ENCODE results near the gene LPIN1. TPM values are rescaled to one million over a fixed set of nuclear protein-coding genes. Genes with fewer than 3 reads are reported as not detected.

The LPIN1 gene
- polyA plus RNA-seq, 2 donors: 25.5 to 65.4 TPM

DNA sequence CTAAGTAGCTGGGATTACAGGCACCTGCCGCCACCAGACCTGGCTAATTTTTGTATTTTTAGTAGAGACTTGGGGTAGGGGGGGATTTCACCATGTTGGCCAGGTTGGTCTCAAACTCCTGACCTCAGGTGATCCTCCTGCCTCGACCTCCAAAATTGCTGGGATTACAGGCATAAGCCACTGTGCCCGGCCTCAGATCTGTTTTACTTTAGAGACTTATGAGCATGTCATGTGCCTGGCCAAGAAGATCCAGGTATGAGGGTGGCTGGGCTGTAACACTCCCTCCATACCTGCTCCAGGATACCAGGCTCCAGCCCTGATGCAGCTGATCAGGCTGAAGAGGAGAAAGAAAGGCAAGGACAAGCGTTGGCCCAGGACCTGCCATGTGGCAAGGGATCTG is 125.0 kb downstream of the LPIN1 start:
- Histone ChIP-seq H3K27ac (ENCODE audit: low read depth in 2 of 2, low read length in 1 of 2) (no peak overlapping the region), H3K27me3 (ENCODE audit: control insufficient read depth in 1 of 2, insufficient read depth in 2 of 2, low read length in 2 of 2) (no peaks in the 10 kb centered on the region), H3K4me3 (ENCODE audit: low read depth in 1 of 2, low read length in 2 of 2) (no peak overlapping the region), H3K4me1 (ENCODE audit: control insufficient read depth in 2 of 2, insufficient read depth in 2 of 2, low read length in 1 of 2) (peaks cover 0 to 3% of the 10 kb centered on the region in 2 donors), H3K36me3 (ENCODE audit: control insufficient read depth in 2 of 2, insufficient read depth in 2 of 2, low read length in 1 of 2) (no peaks in the 10 kb centered on the region), H3K9me3 (ENCODE audit: control insufficient read depth in 2 of 2, insufficient read depth in 1 of 2, low read depth in 1 of 2, low read length in 1 of 2) (peaks cover 0 to 3% of the 10 kb centered on the region in 2 donors)
- 89 to 96% methylated on average over 4 of the region's 4 CpGs for WGBS, 2 donors

- peaks cover 0 to 3% of the 10 kb centered on the region in 2 donors for H3K4me1 ChIP-seq (ENCODE audit: control insufficient read depth in 2 of 2, insufficient read depth in 2 of 2, low read length in 1 of 2)
- no peak overlapping the region for H3K27ac ChIP-seq (ENCODE audit: low read depth in 2 of 2, low read length in 1 of 2)
- no peak overlapping the region for H3K4me3 ChIP-seq (ENCODE audit: low read depth in 1 of 2, low read length in 2 of 2)
- peaks cover 0 to 3% of the 10 kb centered on the region in 2 donors for H3K9me3 ChIP-seq (ENCODE audit: control insufficient read depth in 2 of 2, insufficient read depth in 1 of 2, low read depth in 1 of 2, low read length in 1 of 2)
- 39 to 42% methylated on average over 5 of the region's 5 CpGs for WGBS, 2 donors
- no peaks in the 10 kb centered on the region for H3K27me3 ChIP-seq (ENCODE audit: control insufficient read depth in 1 of 2, insufficient read depth in 2 of 2, low read length in 2 of 2)
- no peaks in the 10 kb centered on the region for H3K36me3 ChIP-seq (ENCODE audit: control insufficient read depth in 2 of 2, insufficient read depth in 2 of 2, low read length in 1 of 2)
Observed at GRCh38 chr2:11872247-11872947, 126.0 kb downstream of the LPIN1 start.

GRCh38 chr2:11872948-11873269 is 126.5 kb downstream of the LPIN1 start:
- WGBS, 2 donors: 61 to 81% methylated on average over 2 of the region's 2 CpGs
- Histone ChIP-seq H3K27me3 (ENCODE audit: control insufficient read depth in 1 of 2, insufficient read depth in 2 of 2, low read length in 2 of 2) (no peaks in the 10 kb centered on the region), H3K9me3 (ENCODE audit: control insufficient read depth in 2 of 2, insufficient read depth in 1 of 2, low read depth in 1 of 2, low read length in 1 of 2) (peaks cover 0 to 2% of the 10 kb centered on the region in 2 donors), H3K4me1 (ENCODE audit: control insufficient read depth in 2 of 2, insufficient read depth in 2 of 2, low read length in 1 of 2) (peaks cover 0 to 2% of the 10 kb centered on the region in 2 donors), H3K4me3 (ENCODE audit: low read depth in 1 of 2, low read length in 2 of 2) (no peak overlapping the region), H3K36me3 (ENCODE audit: control insufficient read depth in 2 of 2, insufficient read depth in 2 of 2, low read length in 1 of 2) (no peaks in the 10 kb centered on the region), H3K27ac (ENCODE audit: low read depth in 2 of 2, low read length in 1 of 2) (no peak overlapping the region)

DNA sequence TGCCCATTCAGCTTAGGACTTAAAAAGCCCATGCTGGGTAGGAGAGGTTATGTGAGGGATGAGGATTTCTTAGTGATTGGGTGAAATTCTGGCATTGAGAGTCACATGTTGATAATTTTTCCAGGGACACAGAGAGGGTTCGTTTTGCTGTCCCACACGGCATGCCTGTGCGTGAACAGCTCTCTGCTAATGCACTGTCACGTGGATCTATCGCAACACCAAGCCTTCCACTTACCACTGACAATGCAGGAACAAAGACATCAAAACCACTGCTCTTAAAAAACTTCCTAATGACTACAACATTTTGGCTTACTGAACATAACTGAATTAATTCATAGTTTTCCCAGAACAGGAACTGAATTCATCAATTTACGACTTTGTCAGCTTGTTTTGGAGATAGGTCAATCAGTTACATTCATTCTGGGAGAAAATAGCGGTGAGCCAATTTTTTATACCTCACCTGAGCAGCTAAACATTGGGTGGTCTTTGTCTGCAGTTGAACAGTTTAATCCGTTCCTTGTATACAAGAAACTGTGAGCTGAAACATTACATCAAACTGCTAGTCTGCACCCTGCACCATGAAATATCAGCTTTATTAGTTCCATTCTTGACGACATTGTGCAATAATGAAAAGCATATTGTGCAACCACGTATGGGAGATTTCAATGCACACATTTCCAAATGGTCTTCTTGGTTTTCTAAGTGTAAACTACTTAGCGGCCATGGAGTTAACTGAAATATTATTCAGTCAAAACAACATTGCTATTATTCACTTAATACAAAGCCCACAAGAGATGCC is 127.1 kb downstream of the LPIN1 start:
- Histone ChIP-seq H3K27me3 (ENCODE audit: control insufficient read depth in 1 of 2, insufficient read depth in 2 of 2, low read length in 2 of 2) (no peaks in the 10 kb centered on the region), H3K9me3 (ENCODE audit: control insufficient read depth in 2 of 2, insufficient read depth in 1 of 2, low read depth in 1 of 2, low read length in 1 of 2) (no peaks in the 10 kb centered on the region), H3K27ac (ENCODE audit: low read depth in 2 of 2, low read length in 1 of 2) (no peak overlapping the region), H3K36me3 (ENCODE audit: control insufficient read depth in 2 of 2, insufficient read depth in 2 of 2, low read length in 1 of 2) (no peaks in the 10 kb centered on the region), H3K4me3 (ENCODE audit: low read depth in 1 of 2, low read length in 2 of 2) (no peak overlapping the region), H3K4me1 (ENCODE audit: control insufficient read depth in 2 of 2, insufficient read depth in 2 of 2, low read length in 1 of 2) (no peaks in the 10 kb centered on the region)
- WGBS, 2 donors: 54 to 64% methylated on average over 11 of the region's 11 CpGs

DNA sequence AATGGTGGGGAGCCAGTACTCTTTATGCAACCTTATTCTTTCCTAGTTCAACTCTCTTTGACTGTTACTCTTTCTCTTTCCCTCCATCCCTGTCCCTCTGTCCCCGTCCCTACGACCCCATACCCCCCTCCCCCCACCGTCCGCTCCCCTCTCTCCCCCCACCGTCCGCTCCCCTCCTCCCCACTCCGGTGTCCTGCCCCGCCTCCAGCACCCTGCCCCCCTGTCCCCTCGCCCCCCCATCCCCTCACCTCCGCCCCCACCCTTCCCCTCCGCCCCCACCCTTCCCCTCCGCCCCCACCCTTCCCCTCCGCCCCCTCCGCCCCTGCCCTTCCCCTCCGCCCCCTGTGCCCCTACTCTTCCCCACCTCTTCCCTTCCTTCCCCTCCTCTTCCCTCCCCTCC is 128.4 kb downstream of the LPIN1 start:
- Histone ChIP-seq H3K27me3 (ENCODE audit: control insufficient read depth in 1 of 2, insufficient read depth in 2 of 2, low read length in 2 of 2) (no peaks in the 10 kb centered on the region), H3K4me1 (ENCODE audit: control insufficient read depth in 2 of 2, insufficient read depth in 2 of 2, low read length in 1 of 2) (no peaks in the 10 kb centered on the region), H3K27ac (ENCODE audit: low read depth in 2 of 2, low read length in 1 of 2) (no peak overlapping the region), H3K9me3 (ENCODE audit: control insufficient read depth in 2 of 2, insufficient read depth in 1 of 2, low read depth in 1 of 2, low read length in 1 of 2) (no peaks in the 10 kb centered on the region), H3K4me3 (ENCODE audit: low read depth in 1 of 2, low read length in 2 of 2) (no peak overlapping the region), H3K36me3 (ENCODE audit: control insufficient read depth in 2 of 2, insufficient read depth in 2 of 2, low read length in 1 of 2) (no peaks in the 10 kb centered on the region)
- WGBS, 2 donors: 69 to 94% methylated on average over 6 to 15 of the region's 15 CpGs

DNA sequence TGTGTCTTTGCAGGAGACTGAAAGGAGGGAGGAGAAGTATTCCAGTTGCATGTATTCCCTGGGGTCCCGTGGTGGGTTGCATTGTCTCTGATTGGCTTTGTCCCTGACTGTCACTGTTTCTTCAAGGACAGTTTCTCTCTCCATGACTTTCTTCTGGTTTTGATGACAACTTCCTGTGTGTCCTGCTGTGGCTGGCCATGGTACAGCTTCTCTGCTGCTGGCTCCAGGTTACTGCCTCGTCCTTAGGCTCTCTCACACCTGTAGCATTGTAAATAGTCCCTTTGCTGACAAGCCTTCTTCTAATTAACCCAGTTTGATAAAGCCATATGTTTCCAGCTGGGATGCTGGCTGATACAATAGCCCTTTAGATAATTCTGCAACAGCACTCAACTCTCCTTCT is 129.0 kb downstream of the LPIN1 start:
- 68 to 86% methylated on average over 2 of the region's 2 CpGs for WGBS, 2 donors

DNA sequence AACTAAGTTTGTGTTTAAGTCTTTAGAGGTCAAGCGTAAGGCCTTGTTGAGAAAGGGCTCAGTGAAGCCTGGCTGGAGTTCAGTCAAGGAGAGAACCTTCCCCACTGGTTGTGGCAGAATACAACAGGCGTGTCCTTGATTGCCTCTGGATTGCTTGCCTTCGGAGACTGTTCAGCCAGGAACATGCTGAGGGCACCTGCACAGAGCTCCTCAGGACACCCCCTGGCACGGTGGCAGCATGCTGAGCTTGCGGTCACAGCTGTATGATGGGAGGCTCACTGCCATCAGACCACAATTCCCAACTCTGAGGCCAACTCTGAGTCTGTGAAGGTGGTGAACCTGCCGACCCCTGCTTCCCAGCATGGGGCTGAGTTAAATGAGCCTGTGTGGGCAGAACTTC is 130.0 kb downstream of the LPIN1 start:
- 89 to 92% methylated on average over 6 of the region's 6 CpGs for WGBS, 2 donors
- Histone ChIP-seq H3K4me3 (ENCODE audit: low read depth in 1 of 2, low read length in 2 of 2) (no peak overlapping the region), H3K4me1 (ENCODE audit: control insufficient read depth in 2 of 2, insufficient read depth in 2 of 2, low read length in 1 of 2) (no peaks in the 10 kb centered on the region), H3K36me3 (ENCODE audit: control insufficient read depth in 2 of 2, insufficient read depth in 2 of 2, low read length in 1 of 2) (no peaks in the 10 kb centered on the region), H3K27me3 (ENCODE audit: control insufficient read depth in 1 of 2, insufficient read depth in 2 of 2, low read length in 2 of 2) (no peaks in the 10 kb centered on the region), H3K9me3 (ENCODE audit: control insufficient read depth in 2 of 2, insufficient read depth in 1 of 2, low read depth in 1 of 2, low read length in 1 of 2) (no peaks in the 10 kb centered on the region), H3K27ac (ENCODE audit: low read depth in 2 of 2, low read length in 1 of 2) (no peak overlapping the region)

More for the DNA sequence above, 129.0 kb downstream of the LPIN1 start:
- Histone ChIP-seq H3K36me3 (ENCODE audit: control insufficient read depth in 2 of 2, insufficient read depth in 2 of 2, low read length in 1 of 2) (no peaks in the 10 kb centered on the region), H3K9me3 (ENCODE audit: control insufficient read depth in 2 of 2, insufficient read depth in 1 of 2, low read depth in 1 of 2, low read length in 1 of 2) (no peaks in the 10 kb centered on the region), H3K4me3 (ENCODE audit: low read depth in 1 of 2, low read length in 2 of 2) (no peak overlapping the region), H3K4me1 (ENCODE audit: control insufficient read depth in 2 of 2, insufficient read depth in 2 of 2, low read length in 1 of 2) (no peaks in the 10 kb centered on the region), H3K27ac (ENCODE audit: low read depth in 2 of 2, low read length in 1 of 2) (no peak overlapping the region), H3K27me3 (ENCODE audit: control insufficient read depth in 1 of 2, insufficient read depth in 2 of 2, low read length in 2 of 2) (no peaks in the 10 kb centered on the region)

DNA sequence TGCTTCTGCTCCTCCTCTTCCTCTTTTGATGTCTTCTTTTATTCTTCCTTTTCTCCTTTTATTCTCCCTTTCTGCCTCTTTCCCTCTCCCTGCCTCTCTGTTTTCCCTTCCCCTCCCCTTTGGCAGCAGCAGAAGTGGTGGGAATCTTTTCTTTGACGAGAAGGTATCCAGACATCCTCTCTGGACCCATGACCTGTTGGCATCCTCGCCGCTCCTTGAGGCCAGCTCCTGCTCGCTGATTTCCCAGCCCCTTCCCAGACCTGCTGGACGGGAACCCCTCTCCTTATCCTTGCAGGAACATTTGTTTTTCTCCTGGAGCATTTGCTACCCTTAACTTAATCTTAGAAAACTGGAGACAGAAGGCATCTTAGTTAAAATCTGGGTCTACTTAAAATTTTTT is 130.5 kb downstream of the LPIN1 start:
- Histone ChIP-seq H3K4me3 (ENCODE audit: low read depth in 1 of 2, low read length in 2 of 2) (no peak overlapping the region), H3K9me3 (ENCODE audit: control insufficient read depth in 2 of 2, insufficient read depth in 1 of 2, low read depth in 1 of 2, low read length in 1 of 2) (no peaks in the 10 kb centered on the region), H3K4me1 (ENCODE audit: control insufficient read depth in 2 of 2, insufficient read depth in 2 of 2, low read length in 1 of 2) (no peaks in the 10 kb centered on the region), H3K27ac (ENCODE audit: low read depth in 2 of 2, low read length in 1 of 2) (no peak overlapping the region), H3K27me3 (ENCODE audit: control insufficient read depth in 1 of 2, insufficient read depth in 2 of 2, low read length in 2 of 2) (no peaks in the 10 kb centered on the region), H3K36me3 (ENCODE audit: control insufficient read depth in 2 of 2, insufficient read depth in 2 of 2, low read length in 1 of 2) (no peaks in the 10 kb centered on the region)
- WGBS, 2 donors: 82 to 91% methylated on average over 5 of the region's 5 CpGs

All from esophagus (tissue), 2 donors.